ENCODE results near the gene POLR2H. TPM values are rescaled to one million over a fixed set of nuclear protein-coding genes. Genes with fewer than 3 reads are reported as not detected.
A peak's percentile ranks its signal among the peaks of the same experiment; 100 is the strongest.

The POLR2H gene
- total and polyA plus RNA-seq, 4 experiments from 2014 or later: 56.6 to 66.1 (median 60.1) TPM

DNA sequence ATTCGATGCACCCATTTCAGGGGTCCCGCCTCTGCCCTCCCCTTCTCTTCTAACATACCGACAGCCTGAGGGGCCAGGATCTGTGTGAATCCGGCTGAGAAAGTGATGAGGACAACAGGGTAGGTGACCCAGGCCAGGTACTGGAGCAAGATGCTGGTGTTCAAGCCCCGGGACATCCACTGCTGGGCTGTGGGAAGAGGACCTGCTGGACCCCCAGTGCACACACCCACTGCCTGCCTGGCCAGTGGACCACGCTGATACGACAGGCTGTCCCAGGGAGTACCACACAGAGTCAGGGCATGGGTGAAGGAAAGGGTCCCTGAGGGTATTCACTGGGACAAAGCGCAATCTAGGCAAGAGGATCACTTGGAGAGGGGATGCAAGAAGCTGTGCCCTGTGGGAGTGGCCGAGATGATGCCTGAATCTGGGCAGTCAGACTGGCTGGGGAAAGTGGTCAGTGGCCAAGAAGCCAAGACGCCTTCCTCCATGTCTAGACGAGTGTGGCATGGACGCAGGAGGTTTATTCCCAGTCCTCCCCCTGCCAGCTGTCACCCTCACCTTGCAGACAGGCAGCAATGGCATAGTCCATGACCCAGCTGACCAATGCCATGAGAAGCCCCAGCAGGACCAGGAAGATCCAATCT, 3.3 kb upstream of the POLR2H start:
- Histone ChIP-seq H3K9me3 (ENCODE audit: control insufficient read depth in 1 of 2, low read length in 2 of 2) (no peaks in the 10 kb centered on the region), H3K4me3 (ENCODE audit: low read length in 2 of 2) (no peak overlapping the region), H3K4me1 (ENCODE audit: insufficient read depth, low read length) (peaks cover 20% of the 10 kb centered on the region), H3K36me3 (ENCODE audit: insufficient read depth, low read length) (no peaks in the 10 kb centered on the region), H3K27ac (ENCODE audit: low read depth, low read length) (no peak overlapping the region), H3K27me3 (ENCODE audit: insufficient read depth, low read length) (no peaks in the 10 kb centered on the region)
- Mint-ChIP-seq H3K27me3 (no peaks in the 10 kb centered on the region), H3K4me1 (peaks cover 3 to 19% (median 10%) of the 10 kb centered on the region in 4 donors), H3K9me3 (no peaks in the 10 kb centered on the region), H3K36me3 (peaks cover 3 to 6% of the 10 kb centered on the region in 2 donors), H3K27ac (no peak overlapping the region), H3K4me3 (peak overlapping the region in 1 of 8 donors; percentile 15)
- no peak for DNase-seq
- ChIA-PET POLR2A (ENCODE audit: partially characterized antibody) (no interaction called here), CTCF (ENCODE audit: partially characterized antibody) (no interaction called here)
- intact Hi-C loops (cut with micrococcal nuclease): no loop called here

DNA sequence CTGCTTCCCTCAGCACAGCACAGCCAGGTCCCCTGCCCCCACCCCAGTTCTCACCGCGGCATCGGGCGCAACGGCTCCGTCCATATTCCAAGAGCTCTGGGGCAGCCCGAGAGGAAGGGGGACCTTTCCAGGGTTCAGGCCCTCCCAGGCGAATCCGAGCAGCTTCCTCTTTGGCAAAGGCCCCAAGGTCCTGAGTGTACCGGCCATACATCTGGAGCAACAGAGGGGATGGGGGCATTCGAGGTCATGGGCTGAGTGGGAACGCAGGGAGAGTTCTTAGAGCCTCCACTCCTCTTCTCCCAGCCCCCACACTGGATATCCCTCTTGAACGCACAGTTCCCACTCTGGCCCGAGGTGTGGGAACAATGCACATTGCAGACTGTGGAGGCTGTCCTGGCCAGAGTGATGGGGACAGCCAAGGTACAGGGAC, 2.6 kb upstream of the POLR2H start:
- Histone ChIP-seq H3K4me3 (ENCODE audit: low read length in 2 of 2) (no peak overlapping the region), H3K27ac (ENCODE audit: low read depth, low read length) (no peak overlapping the region), H3K36me3 (ENCODE audit: insufficient read depth, low read length) (no peaks in the 10 kb centered on the region), H3K9me3 (ENCODE audit: control insufficient read depth in 1 of 2, low read length in 2 of 2) (no peaks in the 10 kb centered on the region), H3K27me3 (ENCODE audit: insufficient read depth, low read length) (no peaks in the 10 kb centered on the region), H3K4me1 (ENCODE audit: insufficient read depth, low read length) (peaks cover 21% of the 10 kb centered on the region)
- peaks cover 3 to 9% of the 10 kb centered on the region in 2 donors for H3K36me3 Mint-ChIP-seq
- H3K27me3 Mint-ChIP-seq: no peaks in the 10 kb centered on the region
- CTCF ChIA-PET (ENCODE audit: partially characterized antibody): interaction anchor here (1.0 to 5.6 kb wide), 3 partner anchors 9 to 157 kb away, joined by 3 to 29 read pairs (median 3); no protein-coding TSS in a partner anchor
- DNase-seq: no peak
- peak overlapping the region in 1 of 8 donors; percentile 35 for H3K4me3 Mint-ChIP-seq
- H3K4me1 Mint-ChIP-seq: peaks cover 3 to 26% (median 13%) of the 10 kb centered on the region in 4 donors
- intact Hi-C loops (cut with micrococcal nuclease): no loop called here
- H3K27ac Mint-ChIP-seq: peak overlapping the region in 1 of 7 donors; percentile 47
- POLR2A ChIA-PET (ENCODE audit: partially characterized antibody): no interaction called here
- peaks cover 0 to 2% (median 0%) of the 10 kb centered on the region in 8 donors for H3K9me3 Mint-ChIP-seq

- Histone ChIP-seq H3K27me3 (ENCODE audit: insufficient read depth, low read length) (no peaks in the 10 kb centered on the region), H3K36me3 (ENCODE audit: insufficient read depth, low read length) (no peaks in the 10 kb centered on the region), H3K9me3 (ENCODE audit: control insufficient read depth in 1 of 2, low read length in 2 of 2) (no peaks in the 10 kb centered on the region), H3K4me3 (ENCODE audit: low read length in 2 of 2) (no peak overlapping the region), H3K4me1 (ENCODE audit: insufficient read depth, low read length) (peaks cover 21% of the 10 kb centered on the region), H3K27ac (ENCODE audit: low read depth, low read length) (no peak overlapping the region)
- intact Hi-C loops (cut with micrococcal nuclease): loop anchor here (5.0 kb wide), 3 partner anchors 58 to 453 kb away; partner anchors contain the start of genes ABCF3 and VPS8
- no peak for DNase-seq
- Mint-ChIP-seq H3K27me3 (no peaks in the 10 kb centered on the region), H3K27ac (peak overlapping the region in 2 of 7 donors; percentile 35 to 78), H3K4me3 (peak overlapping the region in 3 of 8 donors; percentile 69 to 86 (median 80)), H3K9me3 (peaks cover 0 to 2% (median 0%) of the 10 kb centered on the region in 8 donors), H3K4me1 (peaks cover 7 to 32% (median 16%) of the 10 kb centered on the region in 4 donors), H3K36me3 (peaks cover 3 to 11% of the 10 kb centered on the region in 2 donors)
- ChIA-PET POLR2A (ENCODE audit: partially characterized antibody) (no interaction called here), CTCF (ENCODE audit: partially characterized antibody) (interaction anchor here (1.0 to 5.6 kb wide), 3 partner anchors 9 to 156 kb away, joined by 3 to 29 read pairs (median 3); no protein-coding TSS in a partner anchor)
Measured at GRCh38 chr3:184359610-184360009, 1.9 kb upstream of the POLR2H start.

- Mint-ChIP-seq H3K4me3 (peak overlapping the region; percentile 78 to 86 (median 84)), H3K27ac (peak overlapping the region in 6 of 7 donors; percentile 25 to 78 (median 50)), H3K9me3 (peaks cover 0 to 2% (median 0%) of the 10 kb centered on the region in 8 donors), H3K27me3 (no peaks in the 10 kb centered on the region), H3K36me3 (peaks cover 6 to 17% of the 10 kb centered on the region in 2 donors), H3K4me1 (peaks cover 11 to 39% (median 22%) of the 10 kb centered on the region in 4 donors)
- Histone ChIP-seq H3K4me1 (ENCODE audit: insufficient read depth, low read length) (peaks cover 22% of the 10 kb centered on the region), H3K27me3 (ENCODE audit: insufficient read depth, low read length) (no peaks in the 10 kb centered on the region), H3K4me3 (ENCODE audit: low read length in 2 of 2) (no peak overlapping the region), H3K27ac (ENCODE audit: low read depth, low read length) (no peak overlapping the region), H3K36me3 (ENCODE audit: insufficient read depth, low read length) (no peaks in the 10 kb centered on the region), H3K9me3 (ENCODE audit: control insufficient read depth in 1 of 2, low read length in 2 of 2) (no peaks in the 10 kb centered on the region)
- intact Hi-C loops (cut with micrococcal nuclease): loop anchor here (5.0 kb wide), 3 partner anchors 57 to 452 kb away; partner anchors contain the start of genes ABCF3 and VPS8
- ChIA-PET CTCF (ENCODE audit: partially characterized antibody) (interaction anchor here (0.9 to 5.6 kb wide), 4 partner anchors 8 to 181 kb away, joined by 3 to 29 read pairs (median 3); no protein-coding TSS in a partner anchor), POLR2A (ENCODE audit: partially characterized antibody) (interaction anchor here (0.9 kb wide), 1 partner anchor 9 kb away, joined by 4 read pairs; no protein-coding TSS in a partner anchor)
- no peak for DNase-seq
Measured at GRCh38 chr3:184360070-184360928, 1.2 kb upstream of the POLR2H start.

- Histone ChIP-seq H3K27me3 (ENCODE audit: insufficient read depth, low read length) (no peaks in the 10 kb centered on the region), H3K4me1 (ENCODE audit: insufficient read depth, low read length) (peaks cover 22% of the 10 kb centered on the region), H3K4me3 (ENCODE audit: low read length in 2 of 2) (peak overlapping the region; percentile 36 to 50), H3K27ac (ENCODE audit: low read depth, low read length) (peak overlapping the region; percentile 41), H3K9me3 (ENCODE audit: control insufficient read depth in 1 of 2, low read length in 2 of 2) (no peaks in the 10 kb centered on the region), H3K36me3 (ENCODE audit: insufficient read depth, low read length) (peaks cover 2% of the 10 kb centered on the region)
- Mint-ChIP-seq H3K4me3 (peak overlapping the region; percentile 78 to 86 (median 84)), H3K27ac (peak overlapping the region in 6 of 7 donors; percentile 35 to 85 (median 66)), H3K9me3 (peaks cover 0 to 2% (median 0%) of the 10 kb centered on the region in 8 donors), H3K4me1 (peaks cover 13 to 39% (median 23%) of the 10 kb centered on the region in 4 donors), H3K36me3 (peaks cover 6 to 20% of the 10 kb centered on the region in 2 donors), H3K27me3 (no peaks in the 10 kb centered on the region)
- DNase-seq: no peak
- intact Hi-C loops (cut with micrococcal nuclease): loop anchor here (5.0 kb wide), 3 partner anchors 56 to 451 kb away; partner anchors contain the start of genes ABCF3 and VPS8
- ChIA-PET POLR2A (ENCODE audit: partially characterized antibody) (interaction anchor here (0.9 to 2.3 kb wide), 6 partner anchors 8 to 226 kb away, joined by 3 to 10 read pairs (median 6); partner anchors contain the start of genes AP2M1, EIF2B5 and FAM131A), CTCF (ENCODE audit: partially characterized antibody) (interaction anchor here (0.9 to 5.6 kb wide), 7 partner anchors 8 to 181 kb away, joined by 3 to 29 read pairs (median 4); partner anchors contain the start of gene EEF1AKMT4)
Measured at GRCh38 chr3:184360929-184361531, 480 bp upstream of the POLR2H start.

- ChIA-PET CTCF (ENCODE audit: partially characterized antibody) (interaction anchor here (1.2 to 5.6 kb wide), 6 partner anchors 9 to 199 kb away, joined by 3 to 29 read pairs (median 4); partner anchors contain the start of genes EEF1AKMT4 and EPHB3), POLR2A (ENCODE audit: partially characterized antibody) (interaction anchor here (0.5 to 2.3 kb wide), 17 partner anchors 8 to 228 kb away, joined by 3 to 10 read pairs (median 4); partner anchors contain the start of genes ABCF3, AP2M1, EEF1AKMT4 and EIF2B5)
- H3K27ac Mint-ChIP-seq: peak overlapping the region; percentile 77 to 99 (median 94)
Measured at GRCh38 chr3:184361932-184362667, 590 bp downstream of the POLR2H start.

More at GRCh38 chr3:184361932-184362667, 590 bp downstream of the POLR2H start:
- Mint-ChIP-seq H3K27me3 (no peaks in the 10 kb centered on the region), H3K36me3 (peaks cover 12 to 29% of the 10 kb centered on the region in 2 donors), H3K4me1 (peaks cover 16 to 39% (median 26%) of the 10 kb centered on the region in 4 donors), H3K9me3 (peaks cover 0 to 2% (median 0%) of the 10 kb centered on the region in 8 donors), H3K4me3 (peak overlapping the region; percentile 90 to 99 (median 96))
- no peaks in the 10 kb centered on the region for H3K9me3 ChIP-seq (ENCODE audit: control insufficient read depth in 1 of 2, low read length in 2 of 2)
- H3K4me1 ChIP-seq (ENCODE audit: insufficient read depth, low read length): peaks cover 22% of the 10 kb centered on the region
- H3K36me3 ChIP-seq (ENCODE audit: insufficient read depth, low read length): peaks cover 9% of the 10 kb centered on the region
- peak; percentile 22 to 61 (median 32) for DNase-seq
- H3K27me3 ChIP-seq (ENCODE audit: insufficient read depth, low read length): no peaks in the 10 kb centered on the region
- intact Hi-C loops (cut with micrococcal nuclease): loop anchor here (2.0 to 5.0 kb wide), 5 partner anchors 47 to 450 kb away; partner anchors contain the start of genes ABCF3, ALG3, EEF1AKMT4 and EIF4G1
- peak overlapping the region; percentile 75 for H3K27ac ChIP-seq (ENCODE audit: low read depth, low read length)
- peak overlapping the region; percentile 81 to 92 for H3K4me3 ChIP-seq (ENCODE audit: low read length in 2 of 2)
